Measurements from ENCODE around the gene IFNG. TPM values are rescaled to one million over a fixed set of nuclear protein-coding genes. Genes with fewer than 3 reads are reported as not detected.
A peak's percentile ranks its signal among the peaks of the same experiment; 100 is the strongest.
"Not testable (repeated sequence)": the region's sequence is repeated elsewhere in the genome, so short reads cannot be mapped to it uniquely, and the experiment has no call there.

Gene IFNG
- total RNA-seq, 2 experiments from 2014 or later: 2.9 to 3.2 TPM

GRCh38 chr12:68176257-68176656, 16.7 kb upstream of the IFNG start:
- Mint-ChIP-seq H3K4me1 (ENCODE audit: low read depth) (peaks cover 69% of the 10 kb centered on the region), H3K4me3 (peak overlapping the region; percentile 60), H3K36me3 (ENCODE audit: low read depth) (no peaks in the 10 kb centered on the region), H3K27me3 (no peaks in the 10 kb centered on the region), H3K9me3 (no peaks in the 10 kb centered on the region), H3K27ac (peak overlapping the region; percentile 91)
- Histone ChIP-seq H3K27ac (ENCODE audit: low read depth in 1 of 2, low read length in 2 of 2) (peak overlapping the region; percentile 79 to 86), H3K9me3 (ENCODE audit: control insufficient read depth in 1 of 2, insufficient read depth in 1 of 2, low read length in 2 of 2) (no peaks in the 10 kb centered on the region), H3K36me3 (ENCODE audit: insufficient read depth, low read length) (no peaks in the 10 kb centered on the region), H3K27me3 (ENCODE audit: control insufficient read depth in 1 of 2, insufficient read depth in 2 of 2, low read length in 2 of 2) (no peaks in the 10 kb centered on the region), H3K4me1 (ENCODE audit: insufficient read depth, low read length) (peaks cover 40% of the 10 kb centered on the region), H3K4me3 (ENCODE audit: low read length) (no peak overlapping the region)
- ChIA-PET CTCF (interaction anchor here (2.3 kb wide), 1 partner anchor 18 kb away, joined by 6 read pairs; no protein-coding TSS in a partner anchor), POLR2A (interaction anchor here (0.7 to 2.8 kb wide), 12 partner anchors 13 to 907 kb away, joined by 3 to 15 read pairs (median 5); partner anchors contain the start of genes CAND1, MDM2 and RAP1B)
- intact Hi-C loops (cut with DNase I, micrococcal nuclease): loop anchor here in 1 of 2 experiments (2.0 to 5.0 kb wide), 2 partner anchors 47 to 156 kb away; partner anchors contain the start of gene MDM1
- DNase-seq: no peak
- ATAC-seq (ENCODE audit: poor library complexity): no peak
- TF ChIP-seq CTCF (IDR thresholded peaks at IDR 0.05): no peak

DNA sequence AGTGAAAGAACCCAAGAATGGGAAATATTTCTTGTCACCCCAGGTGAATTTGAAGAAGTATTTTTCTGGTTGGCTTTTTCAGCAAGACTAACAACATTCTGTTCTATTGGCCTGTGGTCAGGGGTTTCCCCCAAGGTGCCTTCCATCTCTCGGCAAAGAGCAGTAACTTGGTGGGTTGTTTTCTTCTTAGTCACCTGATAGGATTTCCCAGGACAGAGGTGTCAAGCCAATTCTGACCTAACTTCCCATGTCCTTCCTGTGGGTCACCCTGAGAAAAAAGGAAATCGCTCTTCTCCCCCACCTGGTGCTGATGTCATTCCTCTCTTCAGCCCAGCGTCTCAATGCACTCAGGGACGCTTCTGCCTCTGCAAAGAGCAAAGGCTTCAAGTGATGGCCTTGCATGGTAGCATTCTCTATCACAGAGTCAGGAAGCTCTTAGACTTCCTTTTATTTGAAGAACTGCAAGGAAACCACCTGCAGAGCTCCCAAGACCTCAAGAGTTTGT, 16.1 kb upstream of the IFNG start:
- Mint-ChIP-seq H3K9me3 (no peaks in the 10 kb centered on the region), H3K4me1 (ENCODE audit: low read depth) (peaks cover 63% of the 10 kb centered on the region), H3K27me3 (no peaks in the 10 kb centered on the region), H3K27ac (peak overlapping the region; percentile 91), H3K36me3 (ENCODE audit: low read depth) (no peaks in the 10 kb centered on the region), H3K4me3 (peak overlapping the region; percentile 60)
- intact Hi-C loops (cut with DNase I, micrococcal nuclease): loop anchor here in 1 of 2 experiments (2.0 to 5.0 kb wide), 4 partner anchors 13 to 157 kb away; partner anchors contain the start of gene MDM1
- Histone ChIP-seq H3K27ac (ENCODE audit: low read depth in 1 of 2, low read length in 2 of 2) (peak overlapping the region; percentile 79 to 86), H3K27me3 (ENCODE audit: control insufficient read depth in 1 of 2, insufficient read depth in 2 of 2, low read length in 2 of 2) (no peaks in the 10 kb centered on the region), H3K9me3 (ENCODE audit: control insufficient read depth in 1 of 2, insufficient read depth in 1 of 2, low read length in 2 of 2) (no peaks in the 10 kb centered on the region), H3K4me3 (ENCODE audit: low read length) (peak overlapping the region; percentile 43), H3K36me3 (ENCODE audit: insufficient read depth, low read length) (no peaks in the 10 kb centered on the region), H3K4me1 (ENCODE audit: insufficient read depth, low read length) (peaks cover 33% of the 10 kb centered on the region)
- ChIA-PET POLR2A (interaction anchor here (0.7 to 2.8 kb wide), 13 partner anchors 14 to 907 kb away, joined by 3 to 15 read pairs (median 5); partner anchors contain the start of genes CAND1, MDM2 and RAP1B), CTCF (interaction anchor here (0.6 to 2.3 kb wide), 2 partner anchors 17 to 412 kb away, joined by 3 to 6 read pairs; no protein-coding TSS in a partner anchor)
- no peak for TF ChIP-seq CTCF (IDR thresholded peaks at IDR 0.05)
- DNase-seq (peak; percentile 34 to 92 (median 48)), ATAC-seq (ENCODE audit: poor library complexity) (peak; percentile 90)

- H3K36me3 Mint-ChIP-seq (ENCODE audit: low read depth); H3K9me3 ChIP-seq (ENCODE audit: control insufficient read depth in 1 of 2, insufficient read depth in 1 of 2, low read length in 2 of 2); H3K4me3 ChIP-seq (ENCODE audit: low read length); H3K27me3 Mint-ChIP-seq; POLR2A ChIA-PET; H3K27me3 ChIP-seq (ENCODE audit: control insufficient read depth in 1 of 2, insufficient read depth in 2 of 2, low read length in 2 of 2); ATAC-seq (ENCODE audit: poor library complexity); DNase-seq; H3K36me3 ChIP-seq (ENCODE audit: insufficient read depth, low read length); H3K9me3 Mint-ChIP-seq: not testable (repeated sequence)
- peak overlapping the region; percentile 60 for H3K4me3 Mint-ChIP-seq
- H3K4me1 Mint-ChIP-seq (ENCODE audit: low read depth): peaks cover 61% of the 10 kb centered on the region
- H3K27ac Mint-ChIP-seq: peak overlapping the region; percentile 91
- CTCF ChIA-PET: interaction anchor here (1.2 kb wide), 1 partner anchor 436 kb away, joined by 3 read pairs; the partner anchor contains the start of gene RAP1B
- intact Hi-C loops (cut with DNase I, micrococcal nuclease): loop anchor here in 1 of 2 experiments (2.0 to 5.0 kb wide), 3 partner anchors 14 to 158 kb away; partner anchors contain the start of gene MDM1
- H3K4me1 ChIP-seq (ENCODE audit: insufficient read depth, low read length): peaks cover 30% of the 10 kb centered on the region
- peak overlapping the region; percentile 79 to 86 for H3K27ac ChIP-seq (ENCODE audit: low read depth in 1 of 2, low read length in 2 of 2)
Observed at GRCh38 chr12:68174761-68175160, 15.2 kb upstream of the IFNG start.

Measured in CD4-positive, alpha-beta T cell (primary cell).